IPS-NIHi11 (cell line): ENCODE measurements around the gene PDE2A.
A peak's percentile ranks its signal among the peaks of the same experiment; 100 is the strongest.

Source experiments
- DNase-seq: peaks from one replicate; pipeline ENCODE4 v3.0.0; 2012; ENCODE audit warnings: mixed read lengths, low spot score

Gene PDE2A

GRCh38 chr11:72543849-72544542, 130.2 kb downstream of the PDE2A start:
- DNase-seq: no peak

DNA sequence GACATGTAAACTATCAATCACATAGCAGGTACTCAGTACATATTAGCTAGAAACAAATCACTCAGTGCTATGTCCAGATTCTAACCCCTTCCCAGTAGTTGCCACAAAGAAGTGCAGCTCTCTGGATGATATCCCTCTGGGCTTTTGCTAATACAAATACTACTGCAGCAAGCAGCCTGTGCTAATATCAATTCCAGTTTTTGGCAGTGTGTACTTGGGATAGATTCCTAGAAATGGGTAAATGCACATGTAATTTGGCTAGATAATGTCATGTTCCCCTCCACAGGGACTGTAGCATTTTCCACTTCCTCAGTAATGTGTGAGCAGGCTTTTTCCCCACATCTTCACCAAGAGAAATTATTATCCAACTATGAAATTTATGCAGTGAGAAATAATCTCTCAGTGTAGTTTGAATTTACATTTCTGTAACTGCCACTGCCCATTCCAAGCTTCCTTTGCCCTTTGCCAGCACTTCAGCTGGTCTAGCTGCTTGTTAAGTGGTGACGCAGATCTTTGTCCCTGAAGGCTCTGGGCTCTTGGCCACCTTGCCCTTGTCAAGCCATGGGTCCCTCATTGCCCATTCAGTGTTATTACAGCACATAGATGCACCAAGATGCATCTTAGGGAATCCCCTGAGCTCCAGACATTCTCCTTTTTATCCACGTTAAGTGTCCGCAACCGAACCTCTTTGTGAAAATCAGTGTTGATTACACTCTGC, 132.8 kb downstream of the PDE2A start:
- DNase-seq: no peak

- no peak for DNase-seq
Observed at GRCh38 chr11:72537051-72537450, 137.2 kb downstream of the PDE2A start.

GRCh38 chr11:72535194-72535547, 139.1 kb downstream of the PDE2A start:
- DNase-seq: peak; percentile 70

GRCh38 chr11:72534371-72535193, 139.6 kb downstream of the PDE2A start:
- peak; percentile 38 for DNase-seq

DNA sequence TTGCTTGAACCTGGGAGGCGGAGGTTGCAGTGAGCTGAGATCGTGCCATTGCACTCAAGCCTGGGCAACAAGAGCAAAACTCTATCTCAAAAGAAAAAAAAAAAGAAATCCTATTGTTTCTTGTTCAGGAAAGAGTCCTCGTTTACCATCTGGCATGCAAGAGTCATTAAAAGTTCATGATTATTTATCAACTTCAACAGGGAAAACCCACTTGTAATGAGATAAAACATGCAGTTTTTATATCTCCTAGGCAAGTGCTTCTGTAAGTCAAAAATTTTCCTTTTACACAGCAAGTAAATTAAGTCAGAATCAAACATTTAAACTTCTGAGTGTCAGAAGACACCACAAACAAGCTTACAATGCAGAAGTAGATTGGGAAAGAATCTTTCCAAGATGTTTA, 145.2 kb downstream of the PDE2A start:
- DNase-seq: no peak

DNA sequence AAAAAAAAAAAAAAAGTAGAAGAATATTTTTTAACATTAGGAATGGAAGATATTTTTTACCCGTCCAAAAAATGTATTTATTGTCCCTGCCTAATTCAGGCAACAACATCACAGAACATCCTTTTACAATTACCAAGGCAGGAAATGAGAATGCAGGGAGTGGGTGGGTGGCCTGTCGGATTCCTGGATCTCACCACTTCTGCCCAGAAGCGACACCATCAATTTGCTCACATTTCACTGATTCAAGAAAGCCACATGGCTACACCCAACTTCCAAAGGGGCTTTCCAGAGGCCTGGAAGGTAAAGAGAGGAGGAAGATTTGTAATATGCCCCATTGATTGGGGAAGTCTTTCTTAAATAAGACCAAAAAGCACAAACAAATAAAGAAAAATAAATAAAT, 146.1 kb downstream of the PDE2A start:
- no peak for DNase-seq
